Glomerular visceral epithelial cell (primary cell): ENCODE data around the gene PVALEF.

Source experiments
- DNase-seq: peaks from one replicate; pipeline ENCODE4 v3.0.0-alpha.2; 2016; ENCODE audit errors: extremely low spot score

PVALEF gene

GRCh38 chr17:81165246-81166032, at the start of gene PVALEF:
Gene PVALEF, plus strand, starts transcription at chr17:81165507. Its CDS starts 15,720 bp downstream, at chr17:81181227.
- no peak for DNase-seq

GRCh38 chr17:81115749-81116464, 49.4 kb upstream of the PVALEF start:
- no peak for DNase-seq

- no peak for DNase-seq
Observed at GRCh38 chr17:81116704-81117103, 48.6 kb upstream of the PVALEF start.

GRCh38 chr17:81117672-81118198, 47.6 kb upstream of the PVALEF start:
- DNase-seq, result no peak

- no peak for DNase-seq
Observed at GRCh38 chr17:81118308-81119221, 46.7 kb upstream of the PVALEF start.

- DNase-seq, result peak; percentile 87
Observed at GRCh38 chr17:81119223-81120148, 45.8 kb upstream of the PVALEF start.

- DNase-seq, result no peak
Observed at GRCh38 chr17:81120149-81120484, 45.2 kb upstream of the PVALEF start.

- no peak for DNase-seq
Observed at GRCh38 chr17:81120695-81121621, 44.3 kb upstream of the PVALEF start.

- no peak for DNase-seq
Observed at GRCh38 chr17:81121841-81122733, 43.2 kb upstream of the PVALEF start.

- DNase-seq, result no peak
Observed at GRCh38 chr17:81123052-81124048, 42.0 kb upstream of the PVALEF start.

GRCh38 chr17:81124377-81124776, 40.9 kb upstream of the PVALEF start:
- DNase-seq, result no peak

GRCh38 chr17:81125573-81126081, 39.7 kb upstream of the PVALEF start:
- peak; percentile 7 for DNase-seq

- DNase-seq, result no peak
Observed at GRCh38 chr17:81126281-81127132, 38.8 kb upstream of the PVALEF start.

GRCh38 chr17:81127133-81127455, 38.2 kb upstream of the PVALEF start:
- DNase-seq, result no peak

- DNase-seq, result no peak
Observed at GRCh38 chr17:81127526-81128177, 37.7 kb upstream of the PVALEF start.

GRCh38 chr17:81128338-81128737, 37.0 kb upstream of the PVALEF start:
- no peak for DNase-seq
